Body of pancreas (tissue), 4 donors: ENCODE results near the gene PEAK1.

Experiments used
- CTCF ChIP-seq, 7 experiments: fragments of 450-650 bp in 4 of 7; fragments of 200-600 bp in 3 of 7; sonication (generic) in 3 of 7; IDR thresholded peaks; one replicate each; pipeline ENCODE4 v1.5.1; 2016 to 2019; ENCODE audit warnings: antibody characterized with exemption in 7 of 7
- POLR2A ChIP-seq, 3 donors: fragments of 450-650 bp; IDR thresholded peaks; one replicate each; pipeline ENCODE4 v1.6.1; 2016; ENCODE audit warnings: antibody characterized with exemption in 3 of 3, mild to moderate bottlenecking in 2 of 3

DNA sequence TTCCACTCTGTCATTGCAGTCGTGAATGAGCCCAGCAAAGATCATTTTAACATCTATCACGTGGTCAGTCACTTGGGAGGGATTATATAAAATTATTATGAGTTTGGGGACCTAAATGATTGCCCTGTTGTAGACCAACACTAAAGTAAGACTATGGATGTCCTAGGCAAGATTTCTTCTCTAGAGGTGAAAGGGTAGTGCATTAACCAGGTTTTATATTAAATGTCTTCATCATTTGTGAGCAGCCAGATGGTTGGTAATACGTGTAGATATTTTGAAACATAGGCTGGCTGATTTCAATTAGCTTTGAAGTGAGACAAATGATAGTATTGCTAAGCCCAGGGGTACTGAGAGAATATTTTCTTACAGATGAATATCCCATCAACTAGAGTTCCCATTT is 198.7 kb downstream of the PEAK1 start:
- no peak for TF ChIP-seq POLR2A (IDR thresholded peaks at IDR 0.05)
- TF ChIP-seq CTCF (IDR thresholded peaks at IDR 0.05) = no peak
